HG03095 (cell line): ENCODE measurements around the gene SUCO.
"Not testable (repeated sequence)": the region's sequence is repeated elsewhere in the genome, so short reads cannot be mapped to it uniquely, and the experiment has no call there.

Experiments used
- ATAC-seq: cut with Tn5 transposase; IDR thresholded peaks from one replicate; pipeline ENCODE4 v1.9.1; 2021; ENCODE audit warnings: moderate library complexity; ENCODE audit not compliant: unreplicated experiment

SUCO gene

DNA sequence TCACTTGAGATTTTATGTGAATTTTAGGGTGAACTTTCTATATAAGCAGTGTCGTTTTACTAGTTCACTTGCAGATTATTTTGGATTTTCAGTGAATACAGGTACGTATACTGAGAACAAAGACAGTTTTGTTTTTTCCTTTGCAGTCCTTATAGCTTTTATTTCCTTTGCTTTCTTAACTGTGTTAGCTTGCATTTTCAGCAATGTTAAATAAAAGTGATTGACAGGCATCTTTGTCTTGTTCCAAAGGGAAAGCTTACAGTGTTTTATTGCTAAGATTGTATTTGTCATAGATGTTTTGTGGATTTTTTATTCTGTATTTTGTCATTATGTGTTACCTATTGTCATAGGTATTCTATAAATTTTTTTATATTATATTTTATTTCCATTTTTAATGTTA lies 72.7 kb downstream of the SUCO start:
- ATAC-seq: no peak

DNA sequence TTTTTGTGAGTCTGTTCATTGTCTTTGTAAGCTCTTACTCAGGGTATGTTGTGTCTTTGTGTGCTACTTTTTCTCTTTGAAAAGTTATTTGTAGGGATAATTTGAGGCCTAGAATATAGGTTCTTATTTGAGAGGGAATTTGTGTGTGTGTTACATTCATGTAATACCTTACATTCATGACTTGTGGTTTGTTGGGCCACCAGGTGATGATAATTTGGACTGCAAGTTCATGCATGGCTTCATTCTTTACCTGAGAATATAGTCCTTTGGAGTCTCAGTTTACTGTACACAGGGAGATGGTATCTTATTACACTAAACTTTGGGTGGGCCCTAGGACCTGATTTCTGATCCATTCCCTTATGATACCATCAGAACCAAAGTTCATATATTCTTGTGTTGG lies 74.2 kb downstream of the SUCO start:
- no peak for ATAC-seq

- ATAC-seq: no peak
Measured at GRCh38 chr1:172608098-172608601, 75.2 kb downstream of the SUCO start.

GRCh38 chr1:172609528-172609927 lies 76.6 kb downstream of the SUCO start:
- no peak for ATAC-seq

DNA sequence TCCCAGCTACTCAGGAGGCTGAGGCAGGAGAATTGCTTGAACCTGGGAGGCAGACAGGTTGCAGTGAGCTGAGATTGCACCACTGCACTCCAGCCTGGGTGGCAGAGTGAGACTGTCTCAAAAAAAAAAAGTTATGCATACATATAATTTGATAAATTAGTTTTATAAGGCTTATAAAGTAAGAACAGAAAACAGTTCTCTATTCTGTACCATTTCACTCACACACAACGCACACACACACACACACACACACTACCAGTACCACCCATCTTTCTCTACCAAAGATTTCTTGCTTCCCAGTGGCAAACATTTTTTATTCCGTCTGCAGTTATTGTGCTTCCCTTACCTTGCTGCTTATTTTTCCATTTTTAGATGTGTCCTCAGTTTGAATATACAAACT lies 79.5 kb downstream of the SUCO start:
- ATAC-seq: no peak

- no peak for ATAC-seq
Measured at GRCh38 chr1:172613294-172613693, 80.3 kb downstream of the SUCO start.

DNA sequence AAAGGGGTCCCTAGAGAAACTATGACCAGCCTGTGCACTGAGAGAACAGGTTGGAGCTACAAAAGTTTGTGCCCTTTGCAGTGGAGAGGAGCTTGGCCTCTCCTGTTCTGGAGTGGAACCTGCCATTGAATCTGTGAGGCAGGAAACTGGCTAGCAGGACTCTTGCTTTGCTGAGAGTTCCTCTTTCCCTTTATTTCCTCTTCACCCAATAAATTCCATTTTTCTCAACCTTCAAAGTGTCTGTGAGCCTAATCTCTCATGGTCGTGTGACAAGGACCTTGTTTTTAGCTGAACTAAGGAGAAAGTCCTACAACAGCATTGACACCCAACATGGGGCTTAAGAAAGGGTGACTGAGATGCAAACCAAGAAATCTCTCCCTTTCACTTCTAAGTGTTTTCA lies 83.2 kb downstream of the SUCO start:
- no peak for ATAC-seq

DNA sequence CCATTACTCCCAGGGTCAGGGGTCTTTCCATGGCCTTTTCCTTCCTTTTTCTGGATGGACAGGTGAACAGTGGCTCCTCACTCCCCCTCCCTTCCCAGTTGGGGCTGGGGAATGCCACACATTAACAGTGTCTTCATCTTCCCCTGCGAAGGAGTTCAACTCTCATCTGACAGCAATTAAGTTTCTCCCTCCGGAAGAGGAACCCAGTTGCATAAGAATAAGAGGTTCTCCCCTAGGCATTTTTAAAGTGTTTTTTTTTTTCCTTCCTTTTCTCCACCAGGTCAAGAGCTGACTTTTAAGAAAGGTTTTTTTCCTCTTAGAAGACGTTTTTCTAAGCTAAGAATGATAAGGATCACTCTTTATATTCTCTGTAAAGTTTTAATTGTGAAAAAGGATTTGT lies 83.7 kb downstream of the SUCO start:
- ATAC-seq: no peak

- ATAC-seq: not testable (repeated sequence)
Measured at GRCh38 chr1:172620603-172621002, 87.7 kb downstream of the SUCO start.

DNA sequence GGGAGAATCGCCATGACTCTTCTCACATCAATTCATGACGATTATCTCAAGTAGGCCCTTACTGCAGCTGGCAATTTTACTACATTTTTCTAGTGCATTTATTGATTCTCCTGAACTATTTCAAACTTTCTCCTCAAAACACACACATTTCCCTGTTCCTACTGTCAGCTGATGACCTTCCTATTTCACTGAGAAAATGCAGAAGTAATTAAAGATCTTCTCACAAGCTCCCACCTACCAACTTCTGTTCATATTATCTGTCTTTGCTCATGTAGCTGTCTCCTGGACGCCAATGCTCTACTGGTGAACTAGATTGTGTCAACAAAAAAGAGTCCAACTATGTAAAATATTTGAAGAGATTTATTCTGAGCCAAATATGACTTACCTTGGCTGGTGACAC lies 89.6 kb downstream of the SUCO start:
- ATAC-seq: no peak

DNA sequence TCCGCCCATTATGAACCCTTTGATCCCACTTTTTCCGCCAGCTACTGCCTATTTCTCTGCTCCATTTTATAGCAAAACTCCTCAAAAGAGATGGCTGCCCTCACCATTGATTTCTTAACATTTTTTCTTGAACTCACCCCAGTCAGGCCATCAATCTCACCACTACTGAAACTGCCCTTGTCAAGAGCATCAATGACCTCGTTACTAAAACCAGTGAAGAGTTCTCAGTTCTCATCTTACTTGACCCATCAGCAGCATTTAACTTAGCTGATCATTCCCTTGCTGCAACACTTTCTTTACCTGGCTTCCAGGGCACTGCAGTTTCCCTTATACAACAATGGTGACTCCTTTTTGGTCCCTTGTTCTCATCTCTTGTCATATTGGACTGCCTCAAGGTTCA lies 90.8 kb downstream of the SUCO start:
- no peak for ATAC-seq

DNA sequence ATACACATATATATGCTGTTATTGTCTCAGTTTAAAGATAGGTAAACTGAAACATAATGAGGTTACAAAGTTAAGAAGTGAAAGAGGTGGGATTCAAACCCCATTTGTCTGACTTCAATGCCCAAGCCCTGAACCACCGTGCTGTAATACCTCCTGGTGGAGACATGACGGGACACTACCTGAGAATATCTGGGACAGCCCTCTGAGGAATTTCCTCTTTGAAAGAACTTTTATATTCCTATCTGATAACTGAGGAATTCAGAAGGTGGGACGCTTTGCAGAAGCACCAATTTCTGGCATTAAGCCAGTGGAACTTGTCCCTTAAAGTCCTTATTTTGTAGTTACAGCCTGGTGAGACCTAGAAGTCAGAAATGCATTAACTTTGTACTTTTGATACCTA lies 93.9 kb downstream of the SUCO start:
- ATAC-seq: no peak

DNA sequence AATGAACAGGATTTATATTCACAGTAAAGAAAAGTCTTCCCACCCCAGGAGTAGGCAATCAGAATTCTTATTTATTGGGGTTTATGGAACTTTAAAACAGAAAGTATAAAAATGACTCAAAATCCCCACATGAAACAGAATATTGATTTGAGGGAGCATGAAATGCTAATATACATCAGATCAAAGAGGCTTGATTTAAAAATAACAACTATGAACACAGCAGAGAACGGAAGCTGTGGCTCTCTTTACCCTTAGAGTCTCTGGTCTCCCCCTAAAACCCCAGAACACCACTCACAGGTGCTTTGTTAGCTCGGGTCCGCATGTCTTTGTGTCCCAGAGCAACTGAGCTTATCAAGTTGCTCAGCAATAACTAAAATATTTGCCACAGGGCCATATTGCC lies 94.8 kb downstream of the SUCO start:
- ATAC-seq: no peak

DNA sequence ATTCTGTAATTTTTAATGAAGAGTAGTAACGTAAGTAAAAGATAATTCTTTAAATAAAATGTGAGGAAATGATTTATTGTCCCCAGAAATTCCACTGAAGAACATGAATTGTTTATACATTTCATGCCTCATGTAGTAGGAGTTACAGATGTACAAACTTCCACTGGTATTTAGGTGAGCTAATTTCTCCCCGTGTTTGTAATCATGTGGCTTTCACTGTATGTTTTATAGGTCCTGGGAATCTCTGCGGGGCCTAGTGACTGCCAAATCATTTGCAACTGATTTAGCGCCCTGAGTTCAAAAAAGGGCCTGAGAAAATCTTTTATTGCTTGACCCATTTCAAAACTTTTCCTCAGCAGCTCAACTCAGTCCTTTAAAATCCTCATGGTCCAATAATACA lies 95.5 kb downstream of the SUCO start:
- no peak for ATAC-seq

DNA sequence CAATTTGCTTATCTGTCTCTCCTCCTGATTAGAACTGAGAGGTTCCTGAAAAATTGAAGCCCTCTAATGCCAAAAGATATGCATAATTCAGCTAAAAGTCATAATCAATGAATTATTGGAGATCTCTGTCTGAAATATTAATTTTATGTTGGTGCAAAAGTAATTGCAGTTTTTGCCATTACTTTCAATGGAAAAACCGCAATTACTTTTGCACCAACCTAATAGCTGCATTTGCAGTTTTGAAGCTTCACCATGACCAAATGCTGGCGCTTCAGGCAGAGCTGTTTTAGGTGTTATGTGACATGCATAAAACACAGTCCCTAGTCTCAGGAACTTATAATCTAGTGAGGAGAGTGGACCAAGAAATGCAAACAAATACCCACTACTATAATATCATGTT lies 96.2 kb downstream of the SUCO start:
- ATAC-seq: no peak

- no peak for ATAC-seq
Measured at GRCh38 chr1:172629638-172630037, 96.7 kb downstream of the SUCO start.

DNA sequence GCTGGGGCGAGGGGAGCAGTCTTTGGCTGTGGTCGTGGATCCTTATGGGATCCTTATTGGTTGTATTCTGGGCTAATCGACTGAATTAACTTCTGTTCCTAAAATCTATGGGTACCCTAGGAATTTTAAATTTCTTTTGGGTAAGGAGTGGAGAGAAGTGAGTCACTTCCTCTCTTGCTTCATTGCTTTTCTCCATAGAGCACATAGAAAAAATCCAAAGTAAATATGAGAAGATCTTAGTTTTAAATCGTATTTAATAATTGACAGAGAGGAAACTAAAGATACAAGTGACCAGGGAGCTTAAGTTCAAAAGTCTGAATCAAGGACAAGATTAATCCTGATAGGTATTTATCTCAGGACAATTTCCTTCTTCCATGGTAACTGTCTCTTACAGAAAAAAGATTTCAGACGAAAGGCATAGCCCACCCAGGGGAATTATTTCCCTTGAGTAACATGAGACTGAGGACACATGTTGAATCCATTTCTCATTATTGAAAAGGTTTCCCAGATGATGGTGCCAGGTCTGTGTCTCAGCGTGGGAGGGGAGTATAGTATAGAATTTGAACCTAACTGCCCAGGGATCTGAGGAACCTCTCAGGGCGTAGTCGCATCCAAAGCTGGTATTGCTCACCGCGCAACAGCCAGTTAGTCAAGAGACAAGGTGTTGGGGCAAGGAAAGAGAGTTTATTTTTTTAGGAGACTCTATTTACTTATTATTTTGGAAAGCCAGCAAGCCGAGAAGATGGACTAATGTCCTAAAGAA lies 97.3 kb downstream of the SUCO start:
- no peak for ATAC-seq

- no peak for ATAC-seq
Measured at GRCh38 chr1:172630868-172631267, 97.9 kb downstream of the SUCO start.

GRCh38 chr1:172637522-172637921 lies 104.6 kb downstream of the SUCO start:
- no peak for ATAC-seq

GRCh38 chr1:172638249-172638648 lies 105.3 kb downstream of the SUCO start:
- ATAC-seq: no peak

DNA sequence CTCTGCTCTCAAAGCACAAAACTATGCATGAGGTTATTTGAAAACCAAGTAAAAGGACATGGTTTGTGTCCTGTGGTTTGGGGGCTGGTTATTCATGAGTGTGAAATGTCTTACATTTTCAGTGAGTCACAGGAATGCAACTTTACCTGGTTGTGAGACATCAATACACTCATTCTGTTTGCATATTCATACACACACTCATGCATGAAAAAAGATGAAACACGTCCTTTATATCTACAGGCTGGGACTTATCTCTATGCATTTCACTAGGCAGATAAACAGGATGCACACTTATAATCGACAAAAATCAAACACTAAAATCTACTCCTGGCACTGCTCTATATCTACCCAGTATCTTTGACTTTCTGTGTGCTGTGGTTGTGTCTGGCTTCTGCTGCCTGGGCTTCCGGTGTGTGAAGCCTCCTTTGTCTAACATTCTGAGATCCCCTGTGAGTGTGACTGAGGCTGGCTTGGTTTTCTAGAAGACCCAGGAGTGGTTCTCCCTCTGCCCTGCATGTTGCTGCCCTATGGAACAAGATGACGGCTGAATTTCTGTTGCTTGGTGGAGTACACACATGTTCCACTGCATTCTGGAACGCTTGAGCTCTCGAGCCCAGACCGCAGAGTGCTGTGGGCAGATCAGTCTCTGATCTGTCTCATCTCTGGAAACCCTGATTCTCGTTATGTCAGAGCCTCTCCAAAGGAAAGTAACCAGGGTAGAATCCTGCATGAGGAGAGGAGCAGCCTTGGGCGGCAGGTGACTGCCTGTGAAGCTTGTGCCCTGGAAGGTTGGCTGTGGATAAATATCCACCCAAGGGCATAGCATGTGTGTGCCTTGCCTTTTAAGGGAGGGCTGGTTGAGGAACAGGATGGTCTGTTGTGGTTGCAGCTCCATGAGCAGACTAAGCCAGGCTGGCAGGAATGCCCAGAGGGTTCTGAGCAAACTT lies 106.2 kb downstream of the SUCO start:
- ATAC-seq: peak; percentile 74

- no peak for ATAC-seq
Measured at GRCh38 chr1:172640111-172640510, 107.2 kb downstream of the SUCO start.
